ENCODE measurements around the gene SLC12A1. TPM values are rescaled to one million over a fixed set of nuclear protein-coding genes. Genes with fewer than 3 reads are reported as not detected.

Gene SLC12A1
- total RNA-seq, 4 donors from 2014 or later = not detected

DNA sequence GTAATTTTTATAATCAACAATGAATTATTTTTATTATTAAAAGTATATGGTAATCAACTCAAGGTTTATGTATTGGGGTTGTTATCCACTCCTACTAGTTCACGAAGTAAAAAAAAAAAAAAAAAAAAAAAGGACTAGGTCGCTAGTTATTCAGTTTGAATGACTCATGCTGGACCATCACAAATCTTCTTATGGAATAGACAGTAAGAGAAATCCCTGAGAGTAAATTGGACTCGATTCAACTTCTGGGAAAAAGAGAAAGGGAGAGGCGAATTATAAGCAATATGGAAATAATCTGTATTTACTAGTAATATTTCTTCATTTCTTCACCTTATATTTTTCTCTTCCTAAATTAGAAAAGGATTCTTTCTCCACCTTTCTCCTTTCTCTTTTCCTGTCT, 30.0 kb upstream of the SLC12A1 start:
- no peaks in the 10 kb centered on the region for H3K9me3 ChIP-seq
- H3K4me3 ChIP-seq = peak overlapping the region in 1 of 4 donors; percentile 62
- no peaks in the 10 kb centered on the region for H3K36me3 ChIP-seq
- no peak for TF ChIP-seq POLR2AphosphoS5 (IDR thresholded peaks at IDR 0.05)
- TF ChIP-seq, protein P1, sequence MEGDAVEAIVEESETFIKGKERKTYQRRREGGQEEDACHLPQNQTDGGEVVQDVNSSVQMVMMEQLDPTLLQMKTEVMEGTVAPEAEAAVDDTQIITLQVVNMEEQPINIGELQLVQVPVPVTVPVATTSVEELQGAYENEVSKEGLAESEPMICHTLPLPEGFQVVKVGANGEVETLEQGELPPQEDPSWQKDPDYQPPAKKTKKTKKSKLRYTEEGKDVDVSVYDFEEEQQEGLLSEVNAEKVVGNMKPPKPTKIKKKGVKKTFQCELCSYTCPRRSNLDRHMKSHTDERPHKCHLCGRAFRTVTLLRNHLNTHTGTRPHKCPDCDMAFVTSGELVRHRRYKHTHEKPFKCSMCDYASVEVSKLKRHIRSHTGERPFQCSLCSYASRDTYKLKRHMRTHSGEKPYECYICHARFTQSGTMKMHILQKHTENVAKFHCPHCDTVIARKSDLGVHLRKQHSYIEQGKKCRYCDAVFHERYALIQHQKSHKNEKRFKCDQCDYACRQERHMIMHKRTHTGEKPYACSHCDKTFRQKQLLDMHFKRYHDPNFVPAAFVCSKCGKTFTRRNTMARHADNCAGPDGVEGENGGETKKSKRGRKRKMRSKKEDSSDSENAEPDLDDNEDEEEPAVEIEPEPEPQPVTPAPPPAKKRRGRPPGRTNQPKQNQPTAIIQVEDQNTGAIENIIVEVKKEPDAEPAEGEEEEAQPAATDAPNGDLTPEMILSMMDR (IDR thresholded peaks at IDR 0.05) = no peak
- no peak for TF ChIP-seq POLR2A (IDR thresholded peaks at IDR 0.05; ENCODE audit: low read depth)
- TF ChIP-seq EP300 (IDR thresholded peaks at IDR 0.05) = no peak
- peak overlapping the region in 3 of 4 donors; percentile 87 to 96 (median 92) for H3K27ac ChIP-seq (replicated peaks in 1 of 4)
- WGBS = 71% methylated on average over 4 of the region's 4 CpGs
- H3K4me1 ChIP-seq = peaks cover 0 to 25% (median 14%) of the 10 kb centered on the region in 4 donors
- H3K27me3 ChIP-seq = peaks cover 0 to 2% (median 0%) of the 10 kb centered on the region in 4 donors
- intact Hi-C loops (cut with DNase I) = no loop called here
- DNase-seq (ENCODE audit: extremely low spot score) = no peak

DNA sequence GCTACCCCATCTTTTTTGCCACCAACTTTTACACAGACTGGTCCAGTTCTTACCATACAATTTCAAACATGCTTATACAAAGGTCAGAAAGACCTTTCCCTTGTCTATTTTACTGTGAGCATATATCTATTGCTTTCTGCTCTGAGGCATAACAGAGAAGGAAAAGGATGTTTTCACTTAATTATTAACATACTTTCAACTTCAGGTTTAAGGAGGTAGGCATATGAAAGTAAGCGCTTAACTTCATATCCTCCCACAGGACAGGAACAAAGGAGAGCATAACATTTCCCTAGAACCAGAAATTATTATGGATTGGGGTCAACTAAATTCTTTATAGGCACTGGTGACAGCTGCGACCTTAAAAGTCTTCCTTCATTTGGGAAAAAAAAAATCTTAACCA, 29.1 kb upstream of the SLC12A1 start:
- H3K4me1 ChIP-seq = peaks cover 0 to 25% (median 14%) of the 10 kb centered on the region in 4 donors
- intact Hi-C loops (cut with DNase I) = no loop called here
- peak overlapping the region; percentile 62 to 87 (median 76) for H3K4me3 ChIP-seq
- peak overlapping the region; percentile 84 to 96 (median 90) for H3K27ac ChIP-seq (replicated peaks in 1 of 4)
- TF ChIP-seq EP300 (IDR thresholded peaks at IDR 0.05) (no peak), POLR2A (IDR thresholded peaks at IDR 0.05; ENCODE audit: low read depth) (no peak), POLR2AphosphoS5 (IDR thresholded peaks at IDR 0.05) (no peak)
- TF ChIP-seq, protein P1 (IDR thresholded peaks at IDR 0.05) = no peak
- peaks cover 0 to 4% (median 0%) of the 10 kb centered on the region in 4 donors for H3K27me3 ChIP-seq
- WGBS = 73% methylated on average over 2 of the region's 2 CpGs
- H3K9me3 ChIP-seq = no peaks in the 10 kb centered on the region
- no peak for DNase-seq (ENCODE audit: extremely low spot score)
- H3K36me3 ChIP-seq = no peaks in the 10 kb centered on the region

DNA sequence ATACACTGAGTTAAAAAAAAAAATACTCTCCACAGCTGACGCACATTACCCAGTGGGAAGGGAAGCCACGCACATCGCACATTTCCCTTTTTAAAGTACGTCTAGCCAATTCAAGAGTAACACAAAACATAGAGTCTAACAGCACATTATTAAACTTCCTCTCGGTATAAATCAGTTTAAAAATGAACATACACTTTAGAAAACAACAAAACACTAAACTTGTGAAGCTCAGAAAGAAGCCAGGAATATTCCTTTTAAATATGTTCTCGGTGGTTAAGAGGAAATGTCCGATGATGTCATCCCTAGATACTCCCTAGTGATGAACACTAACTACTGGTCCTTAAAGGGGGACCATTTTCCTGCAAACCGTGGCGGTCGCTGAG, 28.7 kb upstream of the SLC12A1 start:
- no peak for DNase-seq (ENCODE audit: extremely low spot score)
- TF ChIP-seq POLR2A (IDR thresholded peaks at IDR 0.05; ENCODE audit: low read depth) (no peak), POLR2AphosphoS5 (IDR thresholded peaks at IDR 0.05) (no peak), EP300 (IDR thresholded peaks at IDR 0.05) (no peak)
- TF ChIP-seq, protein P1 (IDR thresholded peaks at IDR 0.05) = no peak
- Histone ChIP-seq H3K27me3 (peaks cover 0 to 4% (median 0%) of the 10 kb centered on the region in 4 donors), H3K27ac (replicated peaks in 1 of 4) (peak overlapping the region; percentile 84 to 96 (median 90)), H3K4me1 (peaks cover 0 to 25% (median 14%) of the 10 kb centered on the region in 4 donors), H3K4me3 (peak overlapping the region; percentile 62 to 87 (median 76)), H3K36me3 (no peaks in the 10 kb centered on the region), H3K9me3 (no peaks in the 10 kb centered on the region)
- intact Hi-C loops (cut with DNase I) = no loop called here
- 1% methylated on average over 10 of the region's 10 CpGs for WGBS

DNA sequence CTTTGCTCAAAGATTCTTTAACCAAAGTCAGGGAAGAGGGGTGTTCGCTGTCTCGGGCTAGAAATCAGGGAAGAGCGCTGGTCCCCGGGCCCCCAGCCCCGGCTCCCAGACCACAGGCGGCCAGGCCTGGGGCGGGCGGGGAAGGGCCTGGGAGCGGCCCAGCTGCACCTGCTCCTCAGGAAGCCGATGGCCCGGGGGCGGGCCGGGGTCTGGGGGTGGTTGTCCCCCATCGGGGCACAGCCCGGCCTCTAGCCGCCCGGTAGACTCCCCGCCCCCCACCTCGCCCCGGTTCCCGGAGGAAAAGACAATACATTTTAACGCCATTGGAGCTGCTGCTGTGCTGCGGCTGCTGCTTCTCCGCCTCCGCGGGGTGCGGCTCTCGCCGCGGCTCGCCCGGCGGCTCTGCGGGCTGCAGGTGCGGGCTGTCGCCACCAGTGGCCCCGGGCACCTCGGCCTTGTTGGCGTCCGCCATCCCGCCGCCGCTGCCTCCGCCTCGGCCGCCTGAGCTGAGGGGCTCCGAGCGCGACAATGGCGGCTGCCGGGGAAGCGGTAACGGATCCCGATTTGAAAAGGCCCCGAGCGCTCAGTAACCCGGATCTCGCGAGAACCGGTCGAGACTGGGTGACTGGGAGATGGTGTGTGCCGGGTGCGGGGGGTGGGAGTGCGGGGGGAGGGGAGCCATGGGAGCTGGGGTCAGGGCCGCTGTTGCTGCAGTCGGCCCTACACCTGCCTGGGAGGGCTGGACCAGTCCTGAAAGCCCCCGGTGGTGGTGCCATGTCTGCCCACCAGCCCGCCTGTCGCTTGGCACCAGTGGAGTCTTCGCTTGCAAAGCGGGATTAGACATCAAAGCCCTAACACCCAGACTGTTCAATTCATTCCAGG, 28.1 kb upstream of the SLC12A1 start, which contains the start of gene MYEF2:
Gene MYEF2, minus strand, starts transcription at position 530 of the 882 bp plus-strand sequence. Its CDS starts 58 bp downstream, at position 472.
- DNase-seq (ENCODE audit: extremely low spot score) = no peak
- Histone ChIP-seq H3K27ac (replicated peaks in 1 of 4) (peak within 1 kb of the TSS; percentile 84 to 96 (median 90)), H3K27me3 (peaks cover 0 to 4% (median 0%) of the 10 kb centered on the region in 4 donors), H3K9me3 (no peaks in the 10 kb centered on the region), H3K4me3 (peak within 1 kb of the TSS; percentile 62 to 87 (median 76)), H3K36me3 (no peaks in the 10 kb centered on the region), H3K4me1 (peaks cover 0 to 25% (median 14%) of the 10 kb centered on the region in 4 donors)
- TF ChIP-seq, protein P1 (IDR thresholded peaks at IDR 0.05) = peak in 1 of 3 experiments; percentile 24
- TF ChIP-seq POLR2A (IDR thresholded peaks at IDR 0.05; ENCODE audit: low read depth) (no peak), POLR2AphosphoS5 (IDR thresholded peaks at IDR 0.05) (peak; percentile 61 to 66), EP300 (IDR thresholded peaks at IDR 0.05) (no peak)
- 16% methylated on average over 8 of the region's 71 CpGs for WGBS
- intact Hi-C loops (cut with DNase I) = no loop called here

All from esophagus muscularis mucosa (tissue), 4 donors.